ENCODE results near the gene PCSK7. TPM values are rescaled to one million over a fixed set of nuclear protein-coding genes. Genes with fewer than 3 reads are reported as not detected.

The PCSK7 gene
- total and polyA plus RNA-seq, 2 donors (not counting 3 experiments of a cell fraction or from before 2014, with no cell fraction given), result 40.8 to 72.7 TPM

DNA sequence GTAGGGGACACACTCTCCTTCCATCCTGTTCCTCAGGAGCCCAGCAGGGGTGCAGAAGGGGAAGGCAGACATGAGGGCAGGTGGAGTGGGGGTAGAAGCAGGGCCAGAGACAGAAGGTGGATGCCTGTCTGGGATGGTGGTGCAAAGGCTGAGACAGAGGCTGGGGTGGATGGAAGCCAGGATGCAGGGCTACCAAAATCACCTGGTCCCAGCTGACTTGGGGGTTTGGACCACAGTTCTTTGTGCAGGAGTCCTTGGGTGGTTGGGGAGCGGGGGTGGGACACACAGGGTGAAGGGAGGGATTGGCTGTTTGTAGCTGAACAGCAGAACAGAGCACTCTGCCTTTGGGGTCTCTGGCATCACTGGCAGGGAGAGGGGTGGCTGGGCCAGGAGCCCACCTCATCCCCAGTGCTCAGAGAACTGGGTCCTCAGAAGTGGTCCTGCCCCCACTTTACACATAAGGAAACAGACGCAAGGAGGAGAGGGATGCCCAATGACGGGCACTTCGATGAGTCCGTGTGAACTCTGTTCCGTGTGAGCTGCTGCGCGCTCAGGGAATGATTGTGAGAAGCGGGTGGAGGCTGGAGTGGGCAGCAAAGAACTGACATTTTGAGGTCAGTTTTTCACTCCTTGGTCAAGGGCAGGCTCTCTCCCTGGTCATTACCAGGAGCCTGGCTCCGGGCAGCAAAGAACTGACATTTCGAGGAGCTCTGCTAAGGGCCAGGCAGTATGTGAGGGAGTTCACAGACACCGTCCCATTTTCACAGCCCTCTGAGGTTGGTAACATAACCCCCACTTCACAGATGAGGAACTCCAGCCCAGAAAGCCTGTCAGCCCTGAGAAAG, 30.8 kb downstream of the PCSK7 start:
- Histone ChIP-seq H4K20me1 (replicated peaks; ENCODE audit: control insufficient read depth, extremely low read depth, insufficient read depth, low read length) (no peaks in the 10 kb centered on the region), H3K27me3 (ENCODE audit: control insufficient read depth in 2 of 2, insufficient read depth in 2 of 2, low read length in 2 of 2) (no peaks in the 10 kb centered on the region), H3K36me3 (ENCODE audit: control insufficient read depth in 2 of 2, extremely low read depth in 1 of 2, insufficient read depth in 2 of 2, low read length in 2 of 2) (peaks cover 0 to 5% of the 10 kb centered on the region in 2 experiments), H3K4me3 (replicated peaks in 1 of 3; ENCODE audit: insufficient read depth in 1 of 3, low read depth in 1 of 3, low read length in 3 of 3) (no peak overlapping the region), H3K27ac (ENCODE audit: insufficient read depth, low read depth, low read length) (no peak overlapping the region), H3K4me1 (ENCODE audit: control insufficient read depth, extremely low read depth, insufficient read depth, low read length) (peaks cover 9% of the 10 kb centered on the region), H3K9me1 (replicated peaks; ENCODE audit: control insufficient read depth, extremely low read depth, insufficient read depth, low read length) (no peaks in the 10 kb centered on the region), H3K9me3 (replicated peaks; ENCODE audit: control insufficient read depth, insufficient read depth, low read length) (no peaks in the 10 kb centered on the region), H2AFZ (ENCODE audit: low read depth, low read length) (no peak overlapping the region), H3K4me2 (ENCODE audit: insufficient read depth, low read length) (no peak overlapping the region), H3K79me2 (ENCODE audit: control insufficient read depth, insufficient read depth, low read length) (no peaks in the 10 kb centered on the region), H3K9ac (replicated peaks; ENCODE audit: extremely low read depth, insufficient read depth, low read length) (no peak overlapping the region)
- ChIA-PET POLR2A (interaction anchor here (0.6 to 0.7 kb wide), 2 partner anchors 284 to 413 kb away, joined by 3 read pairs; partner anchors contain the start of gene ZPR1), CTCF (interaction anchor here (0.8 to 1.6 kb wide), 3 partner anchors 20 to 31 kb away, joined by 3 to 6 read pairs (median 3); partner anchors contain the start of gene PCSK7)
- intact Hi-C loops (cut with micrococcal nuclease) (no loop called here), dilution Hi-C loops (cut with MboI; ENCODE audit: extremely low pct_ligation_motif_present, low sequenced_read_pairs) (no loop called here)
- DNase-seq (ENCODE audit: low read depth, low spot score) (no peak), FAIRE-seq (no peak)
- TF ChIP-seq POLR2AphosphoS5 (IDR thresholded peaks at IDR 0.05; ENCODE audit: insufficient read depth, low read depth, low read length), result no peak
- TF ChIP-seq EZH2 (IDR thresholded peaks at IDR 0.05; ENCODE audit: borderline replicate concordance, low read depth, low read length, severe bottlenecking), result no peak
- no peak for TF ChIP-seq MYC (IDR thresholded peaks at IDR 0.05; ENCODE audit: low read depth, low read length)
- TF ChIP-seq JUN (IDR thresholded peaks at IDR 0.05; ENCODE audit: borderline replicate concordance, insufficient read depth, insufficient read length, low read depth), result no peak
- no TSS peak for BruUV-seq (replicated peaks)
